NB4 (cell line): ENCODE data around the gene PROC.

Experiments
- DNase-seq: peaks from one replicate; pipeline ENCODE4 v3.0.0; 2010; ENCODE audit warnings: low read depth
- H3K4me3 ChIP-seq: one replicate; pipeline ENCODE4 v1.5.1; 2011; ENCODE audit warnings: mild to moderate bottlenecking, low read depth, low read length, moderate library complexity
- CTCF ChIP-seq: IDR thresholded peaks from one replicate; pipeline ENCODE4 v1.5.1; 2012; ENCODE audit warnings: low read depth, low read length
- MAX ChIP-seq: IDR thresholded peaks from 2 replicates; pipeline ENCODE4 v1.6.1; 2011; ENCODE audit warnings: low read depth, low read length
- MYC ChIP-seq: IDR thresholded peaks from 2 replicates; pipeline ENCODE4 v1.6.1; 2011; ENCODE audit warnings: low read depth, low read length
- POLR2A ChIP-seq: IDR thresholded peaks from 2 replicates; pipeline ENCODE4 v1.6.1; 2011; ENCODE audit warnings: mild to moderate bottlenecking; ENCODE audit not compliant: insufficient read length; ENCODE audit errors: extremely low read depth

Gene PROC

GRCh38 chr2:127429844-127430425, 11.7 kb downstream of the PROC start:
- H3K4me3 ChIP-seq = no peak overlapping the region
- no peak for TF ChIP-seq MAX
- DNase-seq = no peak

GRCh38 chr2:127431408-127432023, 13.3 kb downstream of the PROC start:
- DNase-seq = no peak
- H3K4me3 ChIP-seq = no peak overlapping the region
- no peak for TF ChIP-seq MAX
- TF ChIP-seq POLR2A = no peak
- TF ChIP-seq MYC = no peak
- TF ChIP-seq CTCF = no peak

GRCh38 chr2:127434515-127434914, 16.3 kb downstream of the PROC start:
- no peak for DNase-seq
- TF ChIP-seq MYC = no peak
- no peak overlapping the region for H3K4me3 ChIP-seq

- no peak overlapping the region for H3K4me3 ChIP-seq
- no peak for TF ChIP-seq POLR2A
- no peak for TF ChIP-seq MYC
- no peak for TF ChIP-seq MAX
- no peak for TF ChIP-seq CTCF
- no peak for DNase-seq
Observed at GRCh38 chr2:127437056-127437455, 18.8 kb downstream of the PROC start.

- no peak overlapping the region for H3K4me3 ChIP-seq
- TF ChIP-seq MAX = no peak
- no peak for TF ChIP-seq CTCF
- no peak for TF ChIP-seq MYC
- TF ChIP-seq POLR2A = no peak
- DNase-seq = no peak
Observed at GRCh38 chr2:127437781-127438726, 19.8 kb downstream of the PROC start.

GRCh38 chr2:127439343-127439742, 21.1 kb downstream of the PROC start:
- no peak overlapping the region for H3K4me3 ChIP-seq
- no peak for TF ChIP-seq POLR2A
- TF ChIP-seq MYC = no peak
- no peak for TF ChIP-seq CTCF

More at GRCh38 chr2:127439343-127439742, 21.1 kb downstream of the PROC start:
- DNase-seq = no peak
